ENCODE data around the gene UBAP2.

The UBAP2 gene

GRCh38 chr9:33878691-33879366 is 169.9 kb downstream of the UBAP2 start:
- no peak for DNase-seq (ENCODE audit: low read depth in 3 of 3)

- no peak for DNase-seq (ENCODE audit: low read depth in 3 of 3)
These were observed 170.8 kb downstream of the UBAP2 start for GRCh38 chr9:33877727-33878489.
